Lower lobe of right lung (tissue), 2 donors: ENCODE measurements around the gene FBL. TPM values are rescaled to one million over a fixed set of nuclear protein-coding genes. Genes with fewer than 3 reads are reported as not detected.

Experiments used
- ATAC-seq, 2 donors: fragments of 200-7000 bp; cut with Tn5 transposase; one replicate each; pipeline ENCODE4 v1.9.1; 2020 to 2022; ENCODE audit warnings: mild to moderate bottlenecking in 2 of 2, moderate library complexity in 2 of 2
- DNase-seq: peaks from one replicate; pipeline ENCODE4 v3.0.0-alpha.2; 2020
- H3K27ac ChIP-seq: fragments of 200-600 bp; one replicate; pipeline ENCODE4 v1.8.0; 2022
- H3K27me3 ChIP-seq: fragments of 200-600 bp; one replicate; pipeline ENCODE4 v1.8.0; 2022; ENCODE audit warnings: low read depth
- H3K36me3 ChIP-seq: fragments of 200-600 bp; one replicate; pipeline ENCODE4 v1.8.0; 2022; ENCODE audit warnings: mild to moderate bottlenecking
- H3K4me1 ChIP-seq: fragments of 200-600 bp; one replicate; pipeline ENCODE4 v1.8.0; 2022
- H3K4me3 ChIP-seq: fragments of 200-600 bp; one replicate; pipeline ENCODE4 v1.8.0; 2022; ENCODE audit warnings: mild to moderate bottlenecking
- H3K9me3 ChIP-seq: fragments of 200-600 bp; one replicate; pipeline ENCODE4 v1.8.0; 2022
- intact Hi-C: fragments of 100-400 bp; cut with DNase I; formaldehyde crosslinking; loops from one replicate; pipeline ENCODE4 v1.11.0; 2022
- total RNA-seq: library from RNA; stranded (reverse); fragmentation: NEBNext Ultra II Directional; extraction: Animal tissue kit (Norgen Biotek cat#: 25700); gene quantifications from one replicate; pipeline ENCODE4 v1.2.1, GENCODE V29; 2021
- TF ChIP-seq, protein P1 (sequence below): fragments of 200-600 bp; IDR thresholded peaks from one replicate; pipeline ENCODE4 v1.8.0; 2022; ENCODE audit warnings: antibody characterized with exemption, mild to moderate bottlenecking
- donor health status: DM: no; HTN: yes; CAD: no; lungs with severe emphysema.

Gene FBL
- total RNA-seq, 1 donor from 2014 or later, result 117 TPM

- Histone ChIP-seq H3K36me3 (no peaks in the 10 kb centered on the region), H3K4me1 (no peaks in the 10 kb centered on the region), H3K27ac (no peak overlapping the region), H3K4me3 (no peak overlapping the region), H3K27me3 (no peaks in the 10 kb centered on the region), H3K9me3 (no peaks in the 10 kb centered on the region)
- DNase-seq (no peak), ATAC-seq (no peak)
- intact Hi-C loops, result no loop called here
- TF ChIP-seq, protein P1, sequence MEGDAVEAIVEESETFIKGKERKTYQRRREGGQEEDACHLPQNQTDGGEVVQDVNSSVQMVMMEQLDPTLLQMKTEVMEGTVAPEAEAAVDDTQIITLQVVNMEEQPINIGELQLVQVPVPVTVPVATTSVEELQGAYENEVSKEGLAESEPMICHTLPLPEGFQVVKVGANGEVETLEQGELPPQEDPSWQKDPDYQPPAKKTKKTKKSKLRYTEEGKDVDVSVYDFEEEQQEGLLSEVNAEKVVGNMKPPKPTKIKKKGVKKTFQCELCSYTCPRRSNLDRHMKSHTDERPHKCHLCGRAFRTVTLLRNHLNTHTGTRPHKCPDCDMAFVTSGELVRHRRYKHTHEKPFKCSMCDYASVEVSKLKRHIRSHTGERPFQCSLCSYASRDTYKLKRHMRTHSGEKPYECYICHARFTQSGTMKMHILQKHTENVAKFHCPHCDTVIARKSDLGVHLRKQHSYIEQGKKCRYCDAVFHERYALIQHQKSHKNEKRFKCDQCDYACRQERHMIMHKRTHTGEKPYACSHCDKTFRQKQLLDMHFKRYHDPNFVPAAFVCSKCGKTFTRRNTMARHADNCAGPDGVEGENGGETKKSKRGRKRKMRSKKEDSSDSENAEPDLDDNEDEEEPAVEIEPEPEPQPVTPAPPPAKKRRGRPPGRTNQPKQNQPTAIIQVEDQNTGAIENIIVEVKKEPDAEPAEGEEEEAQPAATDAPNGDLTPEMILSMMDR, result no peak
Measured at GRCh38 chr19:39852882-39853281, 6.7 kb upstream of the FBL start.

- Histone ChIP-seq H3K36me3 (no peaks in the 10 kb centered on the region), H3K27ac (no peak overlapping the region), H3K9me3 (no peaks in the 10 kb centered on the region), H3K4me3 (no peak overlapping the region), H3K4me1 (peaks cover 9% of the 10 kb centered on the region), H3K27me3 (no peaks in the 10 kb centered on the region)
- TF ChIP-seq, protein P1, result no peak
- DNase-seq (no peak), ATAC-seq (no peak)
- intact Hi-C loops, result no loop called here
Measured at GRCh38 chr19:39850892-39851291, 4.7 kb upstream of the FBL start.

GRCh38 chr19:39848392-39848791 lies 2.2 kb upstream of the FBL start:
- DNase-seq (no peak), ATAC-seq (no peak)
- Histone ChIP-seq H3K27ac (no peak overlapping the region), H3K36me3 (no peaks in the 10 kb centered on the region), H3K27me3 (no peaks in the 10 kb centered on the region), H3K9me3 (no peaks in the 10 kb centered on the region), H3K4me3 (no peak overlapping the region), H3K4me1 (peaks cover 33% of the 10 kb centered on the region)
- TF ChIP-seq, protein P1, result no peak
- intact Hi-C loops, result no loop called here

GRCh38 chr19:39847525-39847924 lies 1.3 kb upstream of the FBL start:
- no peaks in the 10 kb centered on the region for H3K27me3 ChIP-seq
- H3K4me3 ChIP-seq, result no peak overlapping the region
- no peak overlapping the region for H3K27ac ChIP-seq
- H3K4me1 ChIP-seq, result peaks cover 36% of the 10 kb centered on the region
- no peak for ATAC-seq
- DNase-seq, result no peak
- TF ChIP-seq, protein P1, result no peak
- intact Hi-C loops, result no loop called here
- no peaks in the 10 kb centered on the region for H3K36me3 ChIP-seq
- H3K9me3 ChIP-seq, result no peaks in the 10 kb centered on the region

GRCh38 chr19:39846678-39847486 lies 703 bp upstream of the FBL start:
- TF ChIP-seq, protein P1, result no peak
- ATAC-seq (no peak), DNase-seq (no peak)
- Histone ChIP-seq H3K4me3 (peak overlapping the region; percentile 91), H3K4me1 (peaks cover 42% of the 10 kb centered on the region), H3K36me3 (no peaks in the 10 kb centered on the region), H3K27me3 (no peaks in the 10 kb centered on the region), H3K27ac (peak overlapping the region; percentile 87), H3K9me3 (no peaks in the 10 kb centered on the region)
- intact Hi-C loops, result no loop called here
